Frontal cortex (tissue), 4 donors: Measurements from ENCODE around the gene ANKFY1. TPM values are rescaled to one million over a fixed set of nuclear protein-coding genes. Genes with fewer than 3 reads are reported as not detected.

Experiments used
- DNase-seq, 2 donors: peaks; one replicate each; pipeline ENCODE4 v3.0.0; 2012; ENCODE audit warnings: low spot score in 2 of 2
- FAIRE-seq: peaks from 2 replicates; lab custom pipeline; 2012; peaks lifted over from hg19 to GRCh38; lab: Jason Lieb, UNC
- total RNA-seq: library from RNA; depleted of rRNA; stranded (reverse); fragments of >200 nt; gene quantifications from one replicate; pipeline ENCODE4 v1.2.3, GENCODE V29; 2014
- donor health status: control.
- donor health status: control.
- donor health status: control.

Gene ANKFY1
- total RNA-seq, 1 donor from 2014 or later = 33.0 TPM

GRCh38 chr17:4162321-4162720 is 101.5 kb downstream of the ANKFY1 start:
- no peak for FAIRE-seq

GRCh38 chr17:4161967-4162305 is 101.8 kb downstream of the ANKFY1 start:
- DNase-seq = no peak
- no peak for FAIRE-seq

More at GRCh38 chr17:4162321-4162720, 101.5 kb downstream of the ANKFY1 start:
- DNase-seq = no peak

- no peak for FAIRE-seq
- DNase-seq = no peak
These were observed 102.4 kb downstream of the ANKFY1 start for GRCh38 chr17:4161192-4161966.

GRCh38 chr17:4160294-4160859 is 103.4 kb downstream of the ANKFY1 start:
- DNase-seq (no peak), FAIRE-seq (no peak)

- no peak for DNase-seq
- no peak for FAIRE-seq
These were observed 104.0 kb downstream of the ANKFY1 start for GRCh38 chr17:4159761-4160160.

- FAIRE-seq = no peak
- no peak for DNase-seq
These were observed 106.0 kb downstream of the ANKFY1 start for GRCh38 chr17:4157618-4158333.

- no peak for FAIRE-seq
- DNase-seq = no peak
These were observed 106.9 kb downstream of the ANKFY1 start for GRCh38 chr17:4156750-4157381.

GRCh38 chr17:4155980-4156620 is 107.7 kb downstream of the ANKFY1 start:
- FAIRE-seq = no peak
- no peak for DNase-seq

- FAIRE-seq (no peak), DNase-seq (no peak)
These were observed 109.6 kb downstream of the ANKFY1 start for GRCh38 chr17:4154201-4154600.

GRCh38 chr17:4152471-4152870 is 111.3 kb downstream of the ANKFY1 start:
- no peak for FAIRE-seq
- no peak for DNase-seq

- FAIRE-seq (no peak), DNase-seq (no peak)
These were observed 113.7 kb downstream of the ANKFY1 start for GRCh38 chr17:4150096-4150495.

GRCh38 chr17:4148611-4149308 is 115.0 kb downstream of the ANKFY1 start:
- FAIRE-seq (no peak), DNase-seq (no peak)

GRCh38 chr17:4147751-4148310 is 115.9 kb downstream of the ANKFY1 start:
- no peak for FAIRE-seq
- no peak for DNase-seq

GRCh38 chr17:4146641-4147040 is 117.1 kb downstream of the ANKFY1 start:
- DNase-seq (no peak), FAIRE-seq (no peak)

- FAIRE-seq = no peak
These were observed 119.4 kb downstream of the ANKFY1 start for GRCh38 chr17:4144422-4144747.

GRCh38 chr17:4143563-4144421 is 120.0 kb downstream of the ANKFY1 start:
- DNase-seq = peak; percentile 80 to 84
- no peak for FAIRE-seq

More at GRCh38 chr17:4144422-4144747, 119.4 kb downstream of the ANKFY1 start:
- no peak for DNase-seq

GRCh38 chr17:4142107-4142900 is 121.5 kb downstream of the ANKFY1 start:
- DNase-seq = peak in 1 of 2 donors; percentile 44

GRCh38 chr17:4140125-4140524 is 123.7 kb downstream of the ANKFY1 start:
- FAIRE-seq (no peak), DNase-seq (no peak)

More at GRCh38 chr17:4142107-4142900, 121.5 kb downstream of the ANKFY1 start:
- FAIRE-seq = no peak
